Astrocyte (in vitro differentiated cells and primary cell): ENCODE results near the gene PTPRM.

Source experiments
- EZH2 ChIP-seq: IDR thresholded peaks from 2 replicates; pipeline ENCODE4 v1.6.1; 2012; ENCODE audit warnings: mild to moderate bottlenecking, low read length, inconsistent platforms; ENCODE audit not compliant: insufficient read depth
- TF ChIP-seq, protein P1 (sequence below): IDR thresholded peaks from 2 replicates; pipeline ENCODE4 v1.5.1; 2011; ENCODE audit warnings: low read depth, mild to moderate bottlenecking, inconsistent platforms, low read length, moderate library complexity; ENCODE audit not compliant: insufficient read depth

DNA sequence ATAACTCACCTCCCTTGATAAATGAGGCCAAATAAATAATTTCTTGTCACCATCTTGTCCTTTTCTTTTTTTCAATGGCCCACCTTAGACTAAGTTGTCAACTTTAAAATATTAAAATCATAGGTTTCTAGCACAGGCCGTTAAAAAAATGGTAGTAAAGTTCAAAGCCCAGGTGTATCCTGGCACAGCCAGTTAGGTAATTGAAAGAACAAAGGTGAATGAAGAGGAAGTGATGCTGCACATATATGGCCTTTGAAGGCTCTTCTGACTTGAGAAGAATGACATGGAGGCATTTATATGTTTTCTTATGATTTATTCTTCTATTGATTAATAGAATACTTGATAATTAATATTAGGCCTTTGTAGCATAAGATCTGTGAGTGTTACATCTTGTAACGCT is 208.7 kb downstream of the PTPRM start:
- TF ChIP-seq, protein P1, sequence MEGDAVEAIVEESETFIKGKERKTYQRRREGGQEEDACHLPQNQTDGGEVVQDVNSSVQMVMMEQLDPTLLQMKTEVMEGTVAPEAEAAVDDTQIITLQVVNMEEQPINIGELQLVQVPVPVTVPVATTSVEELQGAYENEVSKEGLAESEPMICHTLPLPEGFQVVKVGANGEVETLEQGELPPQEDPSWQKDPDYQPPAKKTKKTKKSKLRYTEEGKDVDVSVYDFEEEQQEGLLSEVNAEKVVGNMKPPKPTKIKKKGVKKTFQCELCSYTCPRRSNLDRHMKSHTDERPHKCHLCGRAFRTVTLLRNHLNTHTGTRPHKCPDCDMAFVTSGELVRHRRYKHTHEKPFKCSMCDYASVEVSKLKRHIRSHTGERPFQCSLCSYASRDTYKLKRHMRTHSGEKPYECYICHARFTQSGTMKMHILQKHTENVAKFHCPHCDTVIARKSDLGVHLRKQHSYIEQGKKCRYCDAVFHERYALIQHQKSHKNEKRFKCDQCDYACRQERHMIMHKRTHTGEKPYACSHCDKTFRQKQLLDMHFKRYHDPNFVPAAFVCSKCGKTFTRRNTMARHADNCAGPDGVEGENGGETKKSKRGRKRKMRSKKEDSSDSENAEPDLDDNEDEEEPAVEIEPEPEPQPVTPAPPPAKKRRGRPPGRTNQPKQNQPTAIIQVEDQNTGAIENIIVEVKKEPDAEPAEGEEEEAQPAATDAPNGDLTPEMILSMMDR = no peak
- TF ChIP-seq EZH2 = no peak
